Measurements from ENCODE around the gene SLC23A1.

The SLC23A1 gene

GRCh38 chr5:139383275-139383992 is at the start of gene SLC23A1:
Gene SLC23A1, minus strand, starts transcription at chr5:139383297. Its CDS starts 44 bp downstream, at chr5:139383253.
- H3K4me3 ChIP-seq (ENCODE audit: low read depth, low read length) = no peak within 1 kb of the TSS
- ChIA-PET POLR2A (no interaction called here), CTCF (no interaction called here)
- H3K9me3 ChIP-seq (ENCODE audit: control insufficient read depth, insufficient read depth, low read depth, low read length) = no peaks in the 10 kb centered on the region
- no peak within 1 kb of the TSS for H3K27ac ChIP-seq (ENCODE audit: extremely low read depth, low read depth, low read length)
- H3K4me1 ChIP-seq (ENCODE audit: control insufficient read depth, insufficient read depth, low read length) = no peaks in the 10 kb centered on the region
- no peaks in the 10 kb centered on the region for H3K36me3 ChIP-seq (ENCODE audit: control insufficient read depth in 2 of 2, insufficient read depth in 1 of 2, low read length in 2 of 2)
- 0 out of 2 replicates have a peak, but pooled peaks have one; percentile 32 for TF ChIP-seq ZBTB17 (tag by site-specific recombination; IDR thresholded peaks at IDR 0.05)
- peak; percentile 34 for TF ChIP-seq ZNF335 (tag by site-specific recombination; conservative IDR thresholded peaks at IDR 0.05)
- 0 out of 2 replicates have a peak, but pooled peaks have one; percentile 52 for TF ChIP-seq ZNF112 (tag by site-specific recombination; IDR thresholded peaks at IDR 0.05)
- 0 out of 2 replicates have a peak, but pooled peaks have one; percentile 75 for TF ChIP-seq ZNF174 (tag by site-specific recombination; IDR thresholded peaks at IDR 0.05)
- peak; percentile 40; the same call in 1 of the 2 replicates for TF ChIP-seq ZBTB20 (tag by site-specific recombination; IDR thresholded peaks at IDR 0.05)
- no peak for TF ChIP-seq ZNF280C (tag by site-specific recombination; IDR thresholded peaks at IDR 0.05)

- TF ChIP-seq ZNF202 (tag by site-specific recombination; IDR thresholded peaks at IDR 0.05; ENCODE audit: borderline replicate concordance) (no peak), ZNF548 (tag by site-specific recombination; IDR thresholded peaks at IDR 0.05) (no peak), ZNF23 (tag by site-specific recombination; IDR thresholded peaks at IDR 0.05; ENCODE audit: borderline replicate concordance) (no peak)
- CTCF ChIA-PET = interaction anchor here (0.7 to 1.5 kb wide), 3 partner anchors 9 to 84 kb away, joined by 4 to 8 read pairs (median 4); no protein-coding TSS in a partner anchor
- Histone ChIP-seq H3K27ac (ENCODE audit: extremely low read depth, low read depth, low read length) (no peak overlapping the region), H3K4me1 (ENCODE audit: control insufficient read depth, insufficient read depth, low read length) (no peaks in the 10 kb centered on the region), H3K9me3 (ENCODE audit: control insufficient read depth, insufficient read depth, low read depth, low read length) (no peaks in the 10 kb centered on the region), H3K36me3 (ENCODE audit: control insufficient read depth in 2 of 2, insufficient read depth in 1 of 2, low read length in 2 of 2) (peaks cover 51 to 71% of the 10 kb centered on the region in 2 experiments), H3K4me3 (ENCODE audit: low read depth, low read length) (no peak overlapping the region)
- POLR2A ChIA-PET = no interaction called here
Observed at GRCh38 chr5:139431706-139432105, 48.6 kb upstream of the SLC23A1 start.

GRCh38 chr5:139430015-139430414 is 46.9 kb upstream of the SLC23A1 start:
- ChIA-PET POLR2A (interaction anchor here (1.9 kb wide), 1 partner anchor 9 kb away, joined by 5 read pairs; the partner anchor contains the start of gene DNAJC18), CTCF (interaction anchor here (0.6 to 2.3 kb wide), 10 partner anchors 11 to 979 kb away, joined by 3 to 8 read pairs (median 3); no protein-coding TSS in a partner anchor)
- Histone ChIP-seq H3K4me3 (ENCODE audit: low read depth, low read length) (no peak overlapping the region), H3K36me3 (ENCODE audit: control insufficient read depth in 2 of 2, insufficient read depth in 1 of 2, low read length in 2 of 2) (peaks cover 60 to 66% of the 10 kb centered on the region in 2 experiments), H3K27ac (ENCODE audit: extremely low read depth, low read depth, low read length) (no peak overlapping the region), H3K9me3 (ENCODE audit: control insufficient read depth, insufficient read depth, low read depth, low read length) (no peaks in the 10 kb centered on the region), H3K4me1 (ENCODE audit: control insufficient read depth, insufficient read depth, low read length) (no peaks in the 10 kb centered on the region)
- TF ChIP-seq ZNF37A (tag by site-specific recombination; IDR thresholded peaks at IDR 0.05) (no peak), ZNF654 (tag by site-specific recombination; IDR thresholded peaks at IDR 0.05; ENCODE audit: low read depth) (no peak), ZNF629 (tag by site-specific recombination; IDR thresholded peaks at IDR 0.05) (no peak), KLF17 (tag by site-specific recombination; IDR thresholded peaks at IDR 0.05) (no peak), ZNF548 (tag by site-specific recombination; IDR thresholded peaks at IDR 0.05) (no peak), ZNF16 (tag by site-specific recombination; IDR thresholded peaks at IDR 0.05; ENCODE audit: low read depth) (no peak), ZNF449 (tag by site-specific recombination; IDR thresholded peaks at IDR 0.05) (no peak), ZNF623 (tag by site-specific recombination; IDR thresholded peaks at IDR 0.05) (no peak), TRIM28 (IDR thresholded peaks at IDR 0.05; ENCODE audit: borderline replicate concordance, low read length) (no peak), ZNF335 (tag by site-specific recombination; conservative IDR thresholded peaks at IDR 0.05) (no peak), HOXC10 (CRISPR knock-in tag; IDR thresholded peaks at IDR 0.05) (no peak), ZNF391 (tag by site-specific recombination; IDR thresholded peaks at IDR 0.05; ENCODE audit: borderline replicate concordance, low read depth) (no peak), ZNF837 (tag by site-specific recombination; IDR thresholded peaks at IDR 0.05) (no peak), ELK4 (IDR thresholded peaks at IDR 0.05; ENCODE audit: borderline replicate concordance, low read depth, low read length) (no peak), SP3 (tag by site-specific recombination; IDR thresholded peaks at IDR 0.05) (no peak)
